HUES64 (cell line): ENCODE data around the gene USH1C. TPM values are rescaled to one million over a fixed set of nuclear protein-coding genes. Genes with fewer than 3 reads are reported as not detected.

Experiments
- H3K27ac ChIP-seq: 2 replicates; pipeline ENCODE4 v1.7.0; 2013; ENCODE audit warnings: low read depth, low read length, inconsistent platforms
- H3K27me3 ChIP-seq: 2 replicates; pipeline ENCODE4 v1.6.1; 2013; ENCODE audit warnings: mild to moderate bottlenecking, low read length; ENCODE audit not compliant: insufficient read depth
- H3K36me3 ChIP-seq: 2 replicates; pipeline ENCODE4 v1.6.1; 2013; ENCODE audit warnings: mild to moderate bottlenecking, low read length; ENCODE audit not compliant: insufficient read depth
- H3K4me1 ChIP-seq: 2 replicates; pipeline ENCODE4 v1.6.1; 2013; ENCODE audit warnings: mild to moderate bottlenecking, low read length, moderate library complexity; ENCODE audit not compliant: insufficient read depth
- H3K4me3 ChIP-seq: 2 replicates; pipeline ENCODE4 v1.5.1; 2013; ENCODE audit warnings: mild to moderate bottlenecking, low read length, moderate library complexity
- H3K9ac ChIP-seq: 2 replicates; pipeline ENCODE4 v1.6.1; 2013; ENCODE audit warnings: mild to moderate bottlenecking, low read depth, low read length
- H3K9me3 ChIP-seq: 2 replicates; pipeline ENCODE4 v1.6.1; 2013; ENCODE audit warnings: low read depth, low read length; ENCODE audit not compliant: insufficient read depth
- WGBS: fragments of 150-250, 120-280 bp; methylation state at CpG from one replicate; pipeline ENCODE4 v1.1.7; 2013; ENCODE audit warnings: missing lambda C conversion rate; 5-methylcytosine and 5-hydroxymethylcytosine counted together
- polyA plus RNA-seq, 2 experiments: library from polyadenylated mRNA; stranded (reverse); fragments of 50-300 nt; gene quantifications; one replicate each; pipeline ENCODE4 v1.2.3, GENCODE V29; 2013

Gene USH1C
- polyA plus RNA-seq (2013, experiment 1 of 2), result 0.60 TPM
- polyA plus RNA-seq (2013, experiment 2 of 2), result 0.76 TPM

- H3K4me3 ChIP-seq, result peak within 1 kb of the TSS; percentile 61
Observed at GRCh38 chr11:17544181-17544622, at the start of gene USH1C. USH1C (minus strand) TSS chr11:17544416; CDS start chr11:17544307, 109 bp downstream.

GRCh38 chr11:17593466-17594245 is 49.4 kb upstream of the USH1C start:
- H3K4me1 ChIP-seq, result no peaks in the 10 kb centered on the region
- WGBS, result 79% methylated on average over 9 of the region's 9 CpGs
- H3K9ac ChIP-seq, result no peak overlapping the region
- H3K4me3 ChIP-seq, result no peak overlapping the region
- H3K36me3 ChIP-seq, result no peaks in the 10 kb centered on the region
- H3K9me3 ChIP-seq, result peaks cover 7% of the 10 kb centered on the region; the same call in 1 of the 2 replicates
- H3K27ac ChIP-seq, result no peak overlapping the region
- peaks cover 8% of the 10 kb centered on the region for H3K27me3 ChIP-seq

More at GRCh38 chr11:17544181-17544622, at the start of gene USH1C:
- Histone ChIP-seq H3K4me1 (peaks cover 12% of the 10 kb centered on the region; the same call in 1 of the 2 replicates), H3K27me3 (peaks cover 26% of the 10 kb centered on the region), H3K27ac (no peak within 1 kb of the TSS), H3K9me3 (no peaks in the 10 kb centered on the region), H3K9ac (peak within 1 kb of the TSS; percentile 18; the same call in 1 of the 2 replicates), H3K36me3 (no peaks in the 10 kb centered on the region)
- WGBS, result 12% methylated on average over 32 of the region's 32 CpGs

- WGBS, result 89% methylated on average over 11 of the region's 11 CpGs
- H3K9ac ChIP-seq, result no peak overlapping the region
- no peaks in the 10 kb centered on the region for H3K36me3 ChIP-seq
- H3K9me3 ChIP-seq, result peaks cover 7% of the 10 kb centered on the region; the same call in 1 of the 2 replicates
- no peak overlapping the region for H3K4me3 ChIP-seq
- H3K27ac ChIP-seq, result no peak overlapping the region
- peaks cover 8% of the 10 kb centered on the region for H3K27me3 ChIP-seq
- no peaks in the 10 kb centered on the region for H3K4me1 ChIP-seq
Observed at GRCh38 chr11:17591293-17591692, 47.1 kb upstream of the USH1C start.

- WGBS, result 93% methylated on average over 7 of the region's 7 CpGs
- H3K36me3 ChIP-seq, result no peaks in the 10 kb centered on the region
- H3K27ac ChIP-seq, result no peak overlapping the region
- H3K27me3 ChIP-seq, result peaks cover 8% of the 10 kb centered on the region
- H3K4me3 ChIP-seq, result no peak overlapping the region
- no peaks in the 10 kb centered on the region for H3K4me1 ChIP-seq
- no peak overlapping the region for H3K9ac ChIP-seq
- H3K9me3 ChIP-seq, result peaks cover 7% of the 10 kb centered on the region; the same call in 1 of the 2 replicates
Observed at GRCh38 chr11:17590463-17590862, 46.2 kb upstream of the USH1C start.

GRCh38 chr11:17588721-17589120 is 44.5 kb upstream of the USH1C start:
- Histone ChIP-seq H3K9me3 (peaks cover 7% of the 10 kb centered on the region; the same call in 1 of the 2 replicates), H3K27ac (no peak overlapping the region), H3K36me3 (no peaks in the 10 kb centered on the region), H3K27me3 (peaks cover 8% of the 10 kb centered on the region), H3K4me1 (no peaks in the 10 kb centered on the region), H3K4me3 (no peak overlapping the region), H3K9ac (no peak overlapping the region)
- 91% methylated on average over 3 of the region's 4 CpGs for WGBS

GRCh38 chr11:17588166-17588565 is 44.0 kb upstream of the USH1C start:
- Histone ChIP-seq H3K9ac (no peak overlapping the region), H3K9me3 (peaks cover 2% of the 10 kb centered on the region; the same call in 1 of the 2 replicates), H3K27ac (no peak overlapping the region), H3K27me3 (peaks cover 8% of the 10 kb centered on the region), H3K4me3 (no peak overlapping the region), H3K4me1 (no peaks in the 10 kb centered on the region), H3K36me3 (no peaks in the 10 kb centered on the region)
- 88% methylated on average over 8 of the region's 8 CpGs for WGBS

GRCh38 chr11:17585911-17586695 is 41.9 kb upstream of the USH1C start:
- Histone ChIP-seq H3K36me3 (no peaks in the 10 kb centered on the region), H3K27ac (no peak overlapping the region), H3K9ac (no peak overlapping the region), H3K4me3 (no peak overlapping the region), H3K27me3 (peaks cover 8% of the 10 kb centered on the region), H3K4me1 (no peaks in the 10 kb centered on the region), H3K9me3 (no peaks in the 10 kb centered on the region)
- WGBS, result 90% methylated on average over 6 of the region's 6 CpGs

- WGBS, result 90% methylated on average over 2 of the region's 4 CpGs
- no peak overlapping the region for H3K9ac ChIP-seq
Observed at GRCh38 chr11:17581732-17582053, 37.5 kb upstream of the USH1C start.

GRCh38 chr11:17581036-17581731 is 37.0 kb upstream of the USH1C start:
- Histone ChIP-seq H3K4me3 (no peak overlapping the region), H3K36me3 (no peaks in the 10 kb centered on the region), H3K9me3 (no peaks in the 10 kb centered on the region), H3K27me3 (no peaks in the 10 kb centered on the region; the same call in 1 of the 2 replicates), H3K9ac (no peak overlapping the region), H3K4me1 (no peaks in the 10 kb centered on the region), H3K27ac (no peak overlapping the region)
- 83% methylated on average over 5 of the region's 6 CpGs for WGBS

More at GRCh38 chr11:17581732-17582053, 37.5 kb upstream of the USH1C start:
- no peak overlapping the region for H3K4me3 ChIP-seq
- H3K27me3 ChIP-seq, result no peaks in the 10 kb centered on the region; the same call in 1 of the 2 replicates
- H3K27ac ChIP-seq, result no peak overlapping the region
- no peaks in the 10 kb centered on the region for H3K4me1 ChIP-seq
- H3K9me3 ChIP-seq, result no peaks in the 10 kb centered on the region
- no peaks in the 10 kb centered on the region for H3K36me3 ChIP-seq

GRCh38 chr11:17580271-17580670 is 36.1 kb upstream of the USH1C start:
- WGBS, result 54% methylated on average over 1 of the region's 1 CpG
- H3K9ac ChIP-seq, result no peak overlapping the region
- H3K27me3 ChIP-seq, result no peaks in the 10 kb centered on the region; the same call in 1 of the 2 replicates
- H3K27ac ChIP-seq, result no peak overlapping the region
- no peaks in the 10 kb centered on the region for H3K9me3 ChIP-seq
- H3K4me1 ChIP-seq, result no peaks in the 10 kb centered on the region
- H3K4me3 ChIP-seq, result no peak overlapping the region
- no peaks in the 10 kb centered on the region for H3K36me3 ChIP-seq
